Measurements from ENCODE around the gene VSTM2L.

Gene VSTM2L

DNA sequence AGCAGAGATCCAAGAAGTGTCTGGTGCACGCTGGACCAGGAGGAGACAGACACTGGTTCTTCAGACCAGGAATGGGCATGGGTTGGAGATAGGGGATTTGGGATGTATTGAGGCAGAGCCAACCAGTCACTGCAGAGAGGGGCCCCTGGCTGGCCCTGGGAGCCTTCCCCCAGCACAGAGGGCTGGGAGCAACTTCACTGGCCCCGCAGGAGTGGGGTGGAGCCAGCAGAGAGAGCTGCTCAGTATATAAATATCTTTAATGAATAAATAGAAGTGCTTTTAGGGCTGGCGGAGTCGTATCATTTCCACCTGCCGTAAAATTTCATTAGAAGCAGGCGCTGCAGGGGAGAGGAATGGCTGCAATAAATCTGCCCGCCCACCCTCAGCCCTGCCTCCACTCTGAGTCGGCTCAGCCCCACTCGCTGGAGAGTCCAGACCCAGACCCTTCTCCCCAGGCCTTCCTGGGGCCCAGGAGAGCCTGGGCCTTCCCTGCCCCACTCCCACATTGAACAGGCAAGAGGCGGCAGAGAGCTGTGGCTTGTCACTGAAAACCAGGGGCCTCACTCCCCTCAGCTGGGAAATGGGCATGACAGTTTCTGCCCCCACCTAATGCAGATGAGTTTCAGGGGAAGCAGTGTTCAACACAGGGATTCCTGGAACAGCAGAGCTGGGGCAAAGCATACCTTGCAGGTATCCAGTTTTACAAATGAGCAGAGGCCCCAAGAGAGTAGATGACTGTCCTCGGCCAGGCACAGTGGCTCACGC, 23.9 kb upstream of the VSTM2L start:
- CTCF ChIA-PET, result no interaction called here
- POLR2A ChIA-PET, result no interaction called here
- TF ChIP-seq, protein P1, sequence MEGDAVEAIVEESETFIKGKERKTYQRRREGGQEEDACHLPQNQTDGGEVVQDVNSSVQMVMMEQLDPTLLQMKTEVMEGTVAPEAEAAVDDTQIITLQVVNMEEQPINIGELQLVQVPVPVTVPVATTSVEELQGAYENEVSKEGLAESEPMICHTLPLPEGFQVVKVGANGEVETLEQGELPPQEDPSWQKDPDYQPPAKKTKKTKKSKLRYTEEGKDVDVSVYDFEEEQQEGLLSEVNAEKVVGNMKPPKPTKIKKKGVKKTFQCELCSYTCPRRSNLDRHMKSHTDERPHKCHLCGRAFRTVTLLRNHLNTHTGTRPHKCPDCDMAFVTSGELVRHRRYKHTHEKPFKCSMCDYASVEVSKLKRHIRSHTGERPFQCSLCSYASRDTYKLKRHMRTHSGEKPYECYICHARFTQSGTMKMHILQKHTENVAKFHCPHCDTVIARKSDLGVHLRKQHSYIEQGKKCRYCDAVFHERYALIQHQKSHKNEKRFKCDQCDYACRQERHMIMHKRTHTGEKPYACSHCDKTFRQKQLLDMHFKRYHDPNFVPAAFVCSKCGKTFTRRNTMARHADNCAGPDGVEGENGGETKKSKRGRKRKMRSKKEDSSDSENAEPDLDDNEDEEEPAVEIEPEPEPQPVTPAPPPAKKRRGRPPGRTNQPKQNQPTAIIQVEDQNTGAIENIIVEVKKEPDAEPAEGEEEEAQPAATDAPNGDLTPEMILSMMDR (IDR thresholded peaks at IDR 0.05; ENCODE audit: insufficient read depth, low read length, missing control alignments), result no peak
- H3K4me3 ChIP-seq (ENCODE audit: low read depth, low read length), result no peak overlapping the region
- DNase-seq (ENCODE audit: low read depth, low spot score), result no peak

DNA sequence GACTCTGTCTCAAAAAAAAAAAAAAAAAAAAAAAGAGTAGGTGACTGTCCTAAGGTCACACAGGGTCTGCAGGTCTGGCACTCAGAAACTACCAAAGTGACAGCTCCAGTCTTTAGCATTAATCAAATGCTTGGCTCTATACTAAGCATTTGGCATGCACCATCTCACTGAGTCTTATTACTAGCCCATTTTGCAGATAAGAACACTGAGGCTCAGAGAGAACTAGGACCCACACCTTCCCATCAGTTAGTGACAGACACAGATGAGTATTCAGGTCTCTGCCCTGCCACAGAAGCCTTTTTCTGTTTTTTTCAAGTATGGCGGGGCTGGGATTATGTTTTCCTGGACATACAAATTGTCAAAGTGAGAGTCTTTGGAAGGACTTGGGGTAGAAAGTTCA, 23.1 kb upstream of the VSTM2L start:
- no peak overlapping the region for H3K4me3 ChIP-seq (ENCODE audit: low read depth, low read length)
- POLR2A ChIA-PET, result no interaction called here
- TF ChIP-seq, protein P1 (IDR thresholded peaks at IDR 0.05; ENCODE audit: insufficient read depth, low read length, missing control alignments), result no peak
- no peak for DNase-seq (ENCODE audit: low read depth, low spot score)
- CTCF ChIA-PET, result interaction anchor here (1.3 to 1.4 kb wide), 2 partner anchors 10 to 342 kb away, joined by 3 to 5 read pairs; no protein-coding TSS in a partner anchor

DNA sequence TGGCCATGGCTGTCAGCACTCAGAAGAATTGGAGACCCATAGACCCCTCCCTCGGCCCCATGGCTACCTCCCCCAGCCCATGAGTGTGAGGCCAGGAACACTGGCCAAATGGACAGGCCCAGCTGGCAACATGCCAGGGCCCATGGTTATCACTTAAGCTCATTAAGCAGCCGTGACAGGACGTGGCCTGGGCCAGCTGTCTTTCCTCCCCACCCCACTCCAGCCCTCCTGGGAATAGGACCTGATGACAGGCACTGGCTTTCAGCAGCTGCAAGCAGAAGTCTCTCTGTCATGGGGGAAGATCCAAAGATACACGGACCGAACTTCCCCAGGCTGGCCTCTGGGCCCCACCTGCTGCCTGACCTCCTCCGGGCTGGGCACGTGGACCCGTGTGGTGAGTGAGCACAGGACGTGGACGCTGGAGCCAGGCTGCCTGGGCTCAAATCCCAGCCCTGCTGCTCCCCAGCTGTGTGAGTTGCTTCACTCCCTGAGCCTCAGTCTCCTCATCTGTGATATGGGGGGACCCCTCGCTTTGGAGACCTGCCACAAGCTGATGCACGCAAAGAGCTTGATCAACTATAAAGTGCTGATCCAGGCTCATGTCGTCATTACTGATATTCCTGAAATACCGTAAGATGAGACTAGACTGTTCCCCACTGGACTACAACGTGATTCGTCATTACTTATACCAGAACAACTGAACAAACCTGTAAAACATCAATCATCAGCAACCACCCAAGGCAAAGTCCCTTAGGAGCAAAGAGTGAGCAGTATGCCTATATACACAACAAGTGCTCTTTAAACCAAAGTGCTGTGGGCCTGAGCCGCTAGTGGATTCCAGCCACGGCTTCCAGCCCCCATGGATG, 22.0 kb upstream of the VSTM2L start:
- DNase-seq (ENCODE audit: low read depth, low spot score), result no peak
- no peak overlapping the region for H3K4me3 ChIP-seq (ENCODE audit: low read depth, low read length)

DNA sequence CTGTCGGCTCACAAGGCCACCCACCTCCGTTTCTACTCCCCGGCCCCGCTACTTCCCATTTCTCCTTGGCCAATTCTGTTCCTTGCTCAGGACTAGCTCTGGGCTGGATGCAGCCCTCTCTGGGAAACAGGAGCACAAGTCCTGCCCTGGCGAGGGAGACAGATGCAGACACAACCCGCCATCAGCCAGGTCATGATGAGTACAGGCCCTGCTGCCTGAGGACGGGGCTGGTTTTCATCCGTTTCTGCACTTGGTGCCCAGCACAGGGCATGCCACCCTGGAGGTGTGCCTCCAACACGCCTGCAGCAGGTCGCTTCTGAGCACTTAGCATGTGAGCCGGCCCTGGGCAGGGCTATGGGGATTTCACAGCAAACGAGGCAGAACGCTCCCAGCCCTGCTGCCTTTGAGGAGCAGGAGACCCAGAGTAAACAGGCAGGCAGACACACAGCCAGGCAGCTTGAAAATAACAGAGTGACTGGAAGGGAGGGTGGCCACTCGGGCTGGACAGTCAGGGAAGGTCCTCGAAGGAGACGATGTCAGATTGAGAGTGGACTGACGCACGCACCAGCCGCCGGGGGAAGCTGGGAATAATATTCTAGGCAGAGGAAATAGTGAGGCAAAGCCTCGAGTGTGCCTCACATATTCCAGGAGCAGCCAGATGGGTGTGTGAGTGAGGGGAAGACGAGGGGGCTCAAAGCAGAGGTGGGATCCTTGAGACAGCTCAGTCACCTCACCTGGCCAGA, 21.2 kb upstream of the VSTM2L start:
- no peak for DNase-seq (ENCODE audit: low read depth, low spot score)
- H3K4me3 ChIP-seq (ENCODE audit: low read depth, low read length), result no peak overlapping the region
- TF ChIP-seq, protein P1 (IDR thresholded peaks at IDR 0.05; ENCODE audit: insufficient read depth, low read length, missing control alignments), result no peak
- ChIA-PET POLR2A (no interaction called here), CTCF (no interaction called here)

More for the DNA sequence above, 22.0 kb upstream of the VSTM2L start:
- TF ChIP-seq, protein P1 (IDR thresholded peaks at IDR 0.05; ENCODE audit: insufficient read depth, low read length, missing control alignments), result no peak
- POLR2A ChIA-PET, result no interaction called here
- CTCF ChIA-PET, result interaction anchor here (1.3 to 1.4 kb wide), 2 partner anchors 9 to 341 kb away, joined by 3 to 5 read pairs; no protein-coding TSS in a partner anchor

DNA sequence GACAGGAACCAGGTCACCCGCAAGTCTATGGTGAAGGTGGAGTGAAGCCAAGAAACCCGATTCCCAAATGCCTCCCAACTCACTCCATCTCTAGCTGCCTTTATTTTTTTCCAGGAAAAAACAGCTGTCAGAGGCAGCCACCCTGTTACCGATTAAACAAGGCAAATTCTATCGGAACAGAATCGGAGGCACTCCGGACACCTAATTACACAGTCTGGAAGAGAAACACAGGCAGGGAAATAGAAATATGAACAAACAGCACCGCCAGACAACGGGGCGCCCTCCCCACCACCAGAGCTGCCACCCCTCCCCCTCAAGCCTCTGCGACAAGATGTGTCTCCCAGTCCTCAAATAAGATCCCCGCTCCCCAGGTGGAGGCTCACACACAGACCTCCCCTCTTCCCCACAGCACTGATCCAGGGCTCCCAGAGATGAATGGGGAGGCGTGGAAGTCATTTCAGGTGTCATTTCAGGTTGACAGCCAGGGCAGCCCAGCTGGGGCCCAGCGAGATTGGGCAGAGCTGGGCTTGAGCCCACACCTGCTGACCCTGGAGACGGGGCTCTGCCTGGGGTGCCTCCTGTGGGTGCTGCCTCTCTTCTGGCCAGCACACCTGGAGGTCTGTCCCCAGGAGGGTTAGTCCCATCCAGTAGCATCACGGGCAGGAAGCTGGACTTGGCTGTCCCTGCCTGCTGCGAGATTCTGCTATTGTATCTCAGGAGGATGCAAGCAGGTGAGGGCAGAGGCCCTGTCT, 19.8 kb upstream of the VSTM2L start:
- TF ChIP-seq, protein P1 (IDR thresholded peaks at IDR 0.05; ENCODE audit: insufficient read depth, low read length, missing control alignments), result no peak
- ChIA-PET POLR2A (no interaction called here), CTCF (no interaction called here)
- H3K4me3 ChIP-seq (ENCODE audit: low read depth, low read length), result no peak overlapping the region
- DNase-seq (ENCODE audit: low read depth, low spot score), result no peak
